ENCODE results near the gene NEMF.

Gene NEMF

GRCh38 chr14:49892301-49892635 is 39.7 kb upstream of the NEMF start (continued):
- TF ChIP-seq PRDM10 (tag by site-specific recombination; IDR thresholded peaks at IDR 0.05) (no peak), ZNF112 (tag by site-specific recombination; IDR thresholded peaks at IDR 0.05) (no peak), ZNF76 (tag by site-specific recombination; IDR thresholded peaks at IDR 0.05; ENCODE audit: borderline replicate concordance, low read depth) (no peak), WT1 (tag by site-specific recombination; IDR thresholded peaks at IDR 0.05) (0 out of 2 replicates have a peak, but pooled peaks have one; percentile 11), ZNF157 (tag by site-specific recombination; IDR thresholded peaks at IDR 0.05) (no peak), KLF10 (tag by site-specific recombination; IDR thresholded peaks at IDR 0.05) (peak; percentile 6; the same call in 1 of the 2 replicates), ZNF660 (tag by site-specific recombination; IDR thresholded peaks at IDR 0.05) (no peak), ZNF571 (tag by site-specific recombination; IDR thresholded peaks at IDR 0.05) (no peak)
- TF ChIP-seq, protein P1, sequence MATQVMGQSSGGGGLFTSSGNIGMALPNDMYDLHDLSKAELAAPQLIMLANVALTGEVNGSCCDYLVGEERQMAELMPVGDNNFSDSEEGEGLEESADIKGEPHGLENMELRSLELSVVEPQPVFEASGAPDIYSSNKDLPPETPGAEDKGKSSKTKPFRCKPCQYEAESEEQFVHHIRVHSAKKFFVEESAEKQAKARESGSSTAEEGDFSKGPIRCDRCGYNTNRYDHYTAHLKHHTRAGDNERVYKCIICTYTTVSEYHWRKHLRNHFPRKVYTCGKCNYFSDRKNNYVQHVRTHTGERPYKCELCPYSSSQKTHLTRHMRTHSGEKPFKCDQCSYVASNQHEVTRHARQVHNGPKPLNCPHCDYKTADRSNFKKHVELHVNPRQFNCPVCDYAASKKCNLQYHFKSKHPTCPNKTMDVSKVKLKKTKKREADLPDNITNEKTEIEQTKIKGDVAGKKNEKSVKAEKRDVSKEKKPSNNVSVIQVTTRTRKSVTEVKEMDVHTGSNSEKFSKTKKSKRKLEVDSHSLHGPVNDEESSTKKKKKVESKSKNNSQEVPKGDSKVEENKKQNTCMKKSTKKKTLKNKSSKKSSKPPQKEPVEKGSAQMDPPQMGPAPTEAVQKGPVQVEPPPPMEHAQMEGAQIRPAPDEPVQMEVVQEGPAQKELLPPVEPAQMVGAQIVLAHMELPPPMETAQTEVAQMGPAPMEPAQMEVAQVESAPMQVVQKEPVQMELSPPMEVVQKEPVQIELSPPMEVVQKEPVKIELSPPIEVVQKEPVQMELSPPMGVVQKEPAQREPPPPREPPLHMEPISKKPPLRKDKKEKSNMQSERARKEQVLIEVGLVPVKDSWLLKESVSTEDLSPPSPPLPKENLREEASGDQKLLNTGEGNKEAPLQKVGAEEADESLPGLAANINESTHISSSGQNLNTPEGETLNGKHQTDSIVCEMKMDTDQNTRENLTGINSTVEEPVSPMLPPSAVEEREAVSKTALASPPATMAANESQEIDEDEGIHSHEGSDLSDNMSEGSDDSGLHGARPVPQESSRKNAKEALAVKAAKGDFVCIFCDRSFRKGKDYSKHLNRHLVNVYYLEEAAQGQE (tag by site-specific recombination; IDR thresholded peaks at IDR 0.05), result 0 out of 2 replicates have a peak, but pooled peaks have one; percentile 15

- TF ChIP-seq PRDM6 (tag by site-specific recombination; IDR thresholded peaks at IDR 0.05) (peak; percentile 49; the same call in 1 of the 2 replicates), OSR2 (tag by site-specific recombination; IDR thresholded peaks at IDR 0.05) (peak; percentile 38; the same call in 1 of the 2 replicates), ZNF843 (tag by site-specific recombination; IDR thresholded peaks at IDR 0.05) (peak; percentile 57; the same call in 1 of the 2 replicates), FEZF1 (tag by site-specific recombination; IDR thresholded peaks at IDR 0.05) (peak; percentile 43), ZNF350 (tag by site-specific recombination; IDR thresholded peaks at IDR 0.05) (no peak)
- CTCF ChIA-PET, result interaction anchor here (0.6 to 1.2 kb wide), 4 partner anchors 8 to 250 kb away, joined by 3 to 5 read pairs (median 3); no protein-coding TSS in a partner anchor
- H3K4me3 ChIP-seq (ENCODE audit: low read depth, low read length), result no peak overlapping the region
- no peak overlapping the region for H3K27ac ChIP-seq (ENCODE audit: extremely low read depth, low read depth, low read length)
- no peaks in the 10 kb centered on the region for H3K36me3 ChIP-seq (ENCODE audit: control insufficient read depth in 2 of 2, insufficient read depth in 1 of 2, low read length in 2 of 2)
- POLR2A ChIA-PET, result no interaction called here
- H3K4me1 ChIP-seq (ENCODE audit: control insufficient read depth, insufficient read depth, low read length), result peaks cover 5% of the 10 kb centered on the region; the same call in 1 of the 2 replicates
- H3K9me3 ChIP-seq (ENCODE audit: control insufficient read depth, insufficient read depth, low read depth, low read length), result no peaks in the 10 kb centered on the region
Measured at GRCh38 chr14:49888293-49888692, 35.7 kb upstream of the NEMF start.

DNA sequence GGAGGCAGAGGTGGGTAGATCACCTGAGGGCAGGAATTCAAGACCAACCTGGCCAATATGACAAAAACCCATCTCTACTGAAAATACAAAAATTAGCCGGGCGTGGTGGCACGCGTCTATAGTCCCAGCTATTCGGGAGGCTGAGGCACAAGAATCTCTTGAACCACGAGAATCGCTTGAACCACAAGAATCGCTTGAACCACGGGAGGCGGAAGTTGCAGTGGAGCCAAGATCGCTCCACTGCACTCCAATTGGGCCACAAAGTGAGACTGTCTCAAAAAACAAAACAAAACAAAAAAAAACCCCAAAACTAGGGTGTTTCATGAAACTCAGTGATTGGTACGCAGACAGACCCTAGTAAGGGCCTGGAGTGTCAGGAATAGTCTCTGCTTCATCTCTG is 33.9 kb upstream of the NEMF start:
- no peaks in the 10 kb centered on the region for H3K9me3 ChIP-seq (ENCODE audit: control insufficient read depth, insufficient read depth, low read depth, low read length)
- H3K36me3 ChIP-seq (ENCODE audit: control insufficient read depth in 2 of 2, insufficient read depth in 1 of 2, low read length in 2 of 2), result no peaks in the 10 kb centered on the region
- H3K27ac ChIP-seq (ENCODE audit: extremely low read depth, low read depth, low read length), result no peak overlapping the region
- H3K4me3 ChIP-seq (ENCODE audit: low read depth, low read length), result no peak overlapping the region
- TF ChIP-seq ZNF585B (tag by site-specific recombination; IDR thresholded peaks at IDR 0.05) (no peak), GLI4 (tag by site-specific recombination; IDR thresholded peaks at IDR 0.05) (no peak), ZNF76 (tag by site-specific recombination; IDR thresholded peaks at IDR 0.05; ENCODE audit: borderline replicate concordance, low read depth) (no peak), ZNF549 (tag by site-specific recombination; IDR thresholded peaks at IDR 0.05) (no peak), ZSCAN23 (tag by site-specific recombination; IDR thresholded peaks at IDR 0.05) (no peak), GLI2 (tag by site-specific recombination; IDR thresholded peaks at IDR 0.05; ENCODE audit: borderline replicate concordance, low read depth) (no peak)
- TF ChIP-seq, protein P2, sequence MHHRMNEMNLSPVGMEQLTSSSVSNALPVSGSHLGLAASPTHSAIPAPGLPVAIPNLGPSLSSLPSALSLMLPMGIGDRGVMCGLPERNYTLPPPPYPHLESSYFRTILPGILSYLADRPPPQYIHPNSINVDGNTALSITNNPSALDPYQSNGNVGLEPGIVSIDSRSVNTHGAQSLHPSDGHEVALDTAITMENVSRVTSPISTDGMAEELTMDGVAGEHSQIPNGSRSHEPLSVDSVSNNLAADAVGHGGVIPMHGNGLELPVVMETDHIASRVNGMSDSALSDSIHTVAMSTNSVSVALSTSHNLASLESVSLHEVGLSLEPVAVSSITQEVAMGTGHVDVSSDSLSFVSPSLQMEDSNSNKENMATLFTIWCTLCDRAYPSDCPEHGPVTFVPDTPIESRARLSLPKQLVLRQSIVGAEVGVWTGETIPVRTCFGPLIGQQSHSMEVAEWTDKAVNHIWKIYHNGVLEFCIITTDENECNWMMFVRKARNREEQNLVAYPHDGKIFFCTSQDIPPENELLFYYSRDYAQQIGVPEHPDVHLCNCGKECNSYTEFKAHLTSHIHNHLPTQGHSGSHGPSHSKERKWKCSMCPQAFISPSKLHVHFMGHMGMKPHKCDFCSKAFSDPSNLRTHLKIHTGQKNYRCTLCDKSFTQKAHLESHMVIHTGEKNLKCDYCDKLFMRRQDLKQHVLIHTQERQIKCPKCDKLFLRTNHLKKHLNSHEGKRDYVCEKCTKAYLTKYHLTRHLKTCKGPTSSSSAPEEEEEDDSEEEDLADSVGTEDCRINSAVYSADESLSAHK (tag by site-specific recombination; IDR thresholded peaks at IDR 0.05), result no peak
- CTCF ChIA-PET, result no interaction called here
- H3K4me1 ChIP-seq (ENCODE audit: control insufficient read depth, insufficient read depth, low read length), result peaks cover 5% of the 10 kb centered on the region; the same call in 1 of the 2 replicates
- POLR2A ChIA-PET, result no interaction called here

All from HEK293 (cell line).